GM12874 (cell line): ENCODE results near the gene TNS3.

ENCODE experiments used
- TF ChIP-seq, protein P1 (sequence below): IDR thresholded peaks from 2 replicates; pipeline ENCODE4 v1.5.1; 2011; ENCODE audit warnings: low read depth, mild to moderate bottlenecking, control low read depth, low read length, moderate library complexity; ENCODE audit not compliant: insufficient read depth

The TNS3 gene

GRCh38 chr7:47550788-47551470 is 31.0 kb downstream of the TNS3 start:
- TF ChIP-seq, protein P1, sequence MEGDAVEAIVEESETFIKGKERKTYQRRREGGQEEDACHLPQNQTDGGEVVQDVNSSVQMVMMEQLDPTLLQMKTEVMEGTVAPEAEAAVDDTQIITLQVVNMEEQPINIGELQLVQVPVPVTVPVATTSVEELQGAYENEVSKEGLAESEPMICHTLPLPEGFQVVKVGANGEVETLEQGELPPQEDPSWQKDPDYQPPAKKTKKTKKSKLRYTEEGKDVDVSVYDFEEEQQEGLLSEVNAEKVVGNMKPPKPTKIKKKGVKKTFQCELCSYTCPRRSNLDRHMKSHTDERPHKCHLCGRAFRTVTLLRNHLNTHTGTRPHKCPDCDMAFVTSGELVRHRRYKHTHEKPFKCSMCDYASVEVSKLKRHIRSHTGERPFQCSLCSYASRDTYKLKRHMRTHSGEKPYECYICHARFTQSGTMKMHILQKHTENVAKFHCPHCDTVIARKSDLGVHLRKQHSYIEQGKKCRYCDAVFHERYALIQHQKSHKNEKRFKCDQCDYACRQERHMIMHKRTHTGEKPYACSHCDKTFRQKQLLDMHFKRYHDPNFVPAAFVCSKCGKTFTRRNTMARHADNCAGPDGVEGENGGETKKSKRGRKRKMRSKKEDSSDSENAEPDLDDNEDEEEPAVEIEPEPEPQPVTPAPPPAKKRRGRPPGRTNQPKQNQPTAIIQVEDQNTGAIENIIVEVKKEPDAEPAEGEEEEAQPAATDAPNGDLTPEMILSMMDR, result no peak

DNA sequence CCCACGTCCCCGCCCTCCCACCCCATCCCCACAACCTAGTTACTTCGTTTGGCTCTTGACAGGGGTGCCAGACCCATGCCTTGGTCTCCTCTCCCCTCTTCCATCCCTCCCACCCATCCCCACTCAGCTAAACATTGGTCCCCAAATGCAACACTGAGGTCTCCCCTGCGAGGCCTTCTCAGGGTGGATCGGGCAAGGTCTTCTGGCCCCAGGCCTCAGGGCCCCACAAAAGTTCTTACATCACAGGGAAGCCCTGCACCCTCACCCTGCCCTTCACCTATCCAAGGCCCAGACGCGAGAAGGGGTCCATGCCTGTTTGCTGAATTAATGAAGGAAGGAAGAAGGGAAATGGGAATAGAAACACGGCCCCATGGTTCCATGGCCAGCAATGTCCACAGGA is 32.0 kb downstream of the TNS3 start:
- TF ChIP-seq, protein P1, result no peak

DNA sequence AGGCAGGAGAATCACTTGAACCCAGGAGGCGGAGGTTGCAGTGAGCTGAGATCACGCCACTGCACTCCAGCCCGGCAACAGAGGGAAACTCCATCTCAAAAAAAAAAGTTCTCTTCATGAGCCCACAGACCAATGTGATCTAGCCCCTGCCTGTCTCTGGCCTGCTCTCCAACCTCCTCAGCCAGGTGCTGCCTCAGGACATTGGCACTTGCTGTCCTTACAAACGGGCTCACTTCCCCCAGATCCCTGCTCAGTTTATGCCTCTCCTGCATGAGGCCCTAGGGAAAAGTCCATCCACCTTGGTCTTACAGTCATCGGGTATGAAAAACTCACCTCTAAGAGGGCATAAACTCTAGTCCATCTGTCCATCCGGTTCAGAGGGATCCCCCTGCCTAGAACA is 32.5 kb downstream of the TNS3 start:
- TF ChIP-seq, protein P1, result no peak

DNA sequence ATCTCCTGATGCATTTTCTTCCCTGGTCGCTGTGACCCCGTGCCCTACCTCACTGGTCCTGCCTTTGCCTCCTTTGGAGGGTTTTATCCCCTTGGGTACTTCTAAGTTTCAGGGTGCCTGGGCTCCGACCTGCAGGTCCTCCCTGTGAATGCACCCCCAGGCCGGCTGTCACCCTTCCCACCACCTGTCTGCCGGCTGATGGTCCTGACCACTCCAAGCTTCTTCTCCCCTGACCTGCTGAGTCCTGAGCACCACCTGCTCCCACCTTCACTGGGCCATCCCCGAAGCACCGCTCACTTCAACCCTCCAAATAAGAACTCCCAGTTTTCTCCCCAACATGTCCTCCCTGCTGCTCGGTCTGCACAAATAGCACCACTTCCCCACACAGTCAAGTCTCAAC is 33.4 kb downstream of the TNS3 start:
- TF ChIP-seq, protein P1, result no peak

DNA sequence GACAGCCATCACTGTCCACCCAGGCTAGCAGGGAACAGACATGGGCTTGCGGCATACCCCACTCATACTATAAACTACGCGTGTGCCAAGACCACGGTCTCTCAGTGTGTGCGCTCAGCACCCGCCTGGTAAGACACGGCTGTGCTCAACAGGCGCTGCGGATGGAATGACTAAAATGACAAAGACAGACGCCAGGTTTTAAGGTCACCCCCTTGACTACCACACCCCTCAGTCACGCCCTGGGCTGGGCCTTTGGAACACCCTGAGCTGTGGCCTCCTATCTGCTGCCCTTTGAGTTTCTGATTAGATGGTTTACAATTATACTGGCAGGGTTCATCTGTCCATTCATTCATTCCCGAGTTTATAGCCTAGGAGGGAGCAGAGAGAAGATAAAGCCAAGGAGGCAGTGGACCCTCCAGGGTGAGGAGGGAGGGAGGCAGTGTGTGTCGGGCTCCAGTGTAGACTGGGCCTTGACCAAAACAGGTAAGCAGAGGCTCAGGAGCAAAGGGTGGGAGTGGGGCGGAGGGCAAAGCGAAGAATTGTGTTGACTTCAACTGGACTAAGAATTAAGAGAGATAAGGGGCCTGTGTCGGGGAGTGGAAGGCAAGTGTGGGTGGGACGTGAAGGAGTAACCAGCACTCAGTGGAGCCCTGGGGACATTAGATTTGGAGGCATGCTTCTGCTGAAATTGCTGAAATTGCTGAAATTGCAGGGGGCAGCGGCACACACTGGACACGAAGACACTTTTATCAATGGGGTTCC is 35.0 kb downstream of the TNS3 start:
- TF ChIP-seq, protein P1, result no peak

- TF ChIP-seq, protein P1, result no peak
Observed at GRCh38 chr7:47546171-47546570, 35.7 kb downstream of the TNS3 start.

- TF ChIP-seq, protein P1, result no peak
Observed at GRCh38 chr7:47544416-47544815, 37.5 kb downstream of the TNS3 start.
